ENCODE results near the gene DHRS4.

GRCh38 chr14:23916446-23916845 lies 37.1 kb upstream of the DHRS4 start:
- no peak for TF ChIP-seq EZH2 (IDR thresholded peaks at IDR 0.05; ENCODE audit: insufficient read depth, poor library complexity, severe bottlenecking)
- TF ChIP-seq EZH2phosphoT487 (IDR thresholded peaks at IDR 0.05; ENCODE audit: insufficient read depth, low read depth): no peak
